CD4-positive, alpha-beta T cell treated with Interleukin-2 at 100 ng/mL for 4 hours (primary cell): ENCODE data around the gene OFD1.
A peak's percentile ranks its signal among the peaks of the same experiment; 100 is the strongest.

Source experiments
- DNase-seq: peaks from one replicate; pipeline ENCODE4 v3.0.0-alpha.2; 2020; ENCODE audit warnings: low spot score

The OFD1 gene, protein sequence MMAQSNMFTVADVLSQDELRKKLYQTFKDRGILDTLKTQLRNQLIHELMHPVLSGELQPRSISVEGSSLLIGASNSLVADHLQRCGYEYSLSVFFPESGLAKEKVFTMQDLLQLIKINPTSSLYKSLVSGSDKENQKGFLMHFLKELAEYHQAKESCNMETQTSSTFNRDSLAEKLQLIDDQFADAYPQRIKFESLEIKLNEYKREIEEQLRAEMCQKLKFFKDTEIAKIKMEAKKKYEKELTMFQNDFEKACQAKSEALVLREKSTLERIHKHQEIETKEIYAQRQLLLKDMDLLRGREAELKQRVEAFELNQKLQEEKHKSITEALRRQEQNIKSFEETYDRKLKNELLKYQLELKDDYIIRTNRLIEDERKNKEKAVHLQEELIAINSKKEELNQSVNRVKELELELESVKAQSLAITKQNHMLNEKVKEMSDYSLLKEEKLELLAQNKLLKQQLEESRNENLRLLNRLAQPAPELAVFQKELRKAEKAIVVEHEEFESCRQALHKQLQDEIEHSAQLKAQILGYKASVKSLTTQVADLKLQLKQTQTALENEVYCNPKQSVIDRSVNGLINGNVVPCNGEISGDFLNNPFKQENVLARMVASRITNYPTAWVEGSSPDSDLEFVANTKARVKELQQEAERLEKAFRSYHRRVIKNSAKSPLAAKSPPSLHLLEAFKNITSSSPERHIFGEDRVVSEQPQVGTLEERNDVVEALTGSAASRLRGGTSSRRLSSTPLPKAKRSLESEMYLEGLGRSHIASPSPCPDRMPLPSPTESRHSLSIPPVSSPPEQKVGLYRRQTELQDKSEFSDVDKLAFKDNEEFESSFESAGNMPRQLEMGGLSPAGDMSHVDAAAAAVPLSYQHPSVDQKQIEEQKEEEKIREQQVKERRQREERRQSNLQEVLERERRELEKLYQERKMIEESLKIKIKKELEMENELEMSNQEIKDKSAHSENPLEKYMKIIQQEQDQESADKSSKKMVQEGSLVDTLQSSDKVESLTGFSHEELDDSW

DNA sequence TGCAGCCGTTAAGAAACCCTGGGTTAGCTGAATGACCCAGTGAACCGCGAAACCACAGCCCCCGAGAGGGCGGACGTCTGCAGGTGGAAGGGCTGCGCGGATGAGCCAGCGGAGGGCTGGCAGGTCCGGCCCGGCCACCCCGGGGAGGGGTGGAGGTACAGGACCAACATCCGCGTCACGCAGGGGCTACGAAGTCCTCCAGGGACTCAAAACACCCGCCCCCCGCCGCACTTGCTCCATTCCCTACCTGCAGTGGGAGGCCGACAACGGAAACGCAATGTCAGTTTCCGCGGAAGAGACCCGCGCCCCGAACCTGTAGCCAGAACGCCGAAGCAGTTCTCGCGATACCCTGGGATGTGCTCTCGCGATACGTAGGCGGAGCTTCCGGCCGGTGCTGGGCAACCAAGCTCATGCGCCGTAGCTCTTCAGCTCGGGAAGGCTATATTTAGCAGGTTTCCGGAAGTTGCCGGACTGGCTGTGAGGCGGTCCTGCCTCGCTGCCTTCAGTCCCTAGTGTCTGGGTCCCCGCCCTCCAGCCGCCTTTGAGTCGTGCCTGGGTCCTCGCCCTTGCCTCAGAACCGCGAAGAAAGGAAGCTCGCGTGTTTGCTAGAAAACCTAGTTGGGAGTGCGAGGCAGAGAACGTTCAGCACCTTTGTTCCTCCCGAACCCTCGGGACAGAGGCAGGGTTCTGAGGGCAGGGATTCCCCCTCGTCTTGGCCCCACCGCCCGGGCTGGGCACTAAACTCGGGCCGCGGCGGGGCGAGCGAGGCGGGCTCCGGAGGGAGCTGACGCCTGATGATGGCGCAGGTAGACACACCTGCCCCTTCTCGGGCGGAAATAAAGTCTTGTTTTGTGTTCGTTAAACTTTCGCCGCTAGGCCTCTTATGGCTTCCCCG, at the start of gene OFD1, which contains the start of gene TRAPPC2:
OFD1 (plus strand) TSS at position 471 of the 895 bp plus-strand sequence; CDS start at position 795, 324 bp downstream.
TRAPPC2 (minus strand) TSS at position 343 of the 895 bp plus-strand sequence. CDS start 14,657 bp downstream, outside the sequence.
- peak; percentile 92 for DNase-seq

DNA sequence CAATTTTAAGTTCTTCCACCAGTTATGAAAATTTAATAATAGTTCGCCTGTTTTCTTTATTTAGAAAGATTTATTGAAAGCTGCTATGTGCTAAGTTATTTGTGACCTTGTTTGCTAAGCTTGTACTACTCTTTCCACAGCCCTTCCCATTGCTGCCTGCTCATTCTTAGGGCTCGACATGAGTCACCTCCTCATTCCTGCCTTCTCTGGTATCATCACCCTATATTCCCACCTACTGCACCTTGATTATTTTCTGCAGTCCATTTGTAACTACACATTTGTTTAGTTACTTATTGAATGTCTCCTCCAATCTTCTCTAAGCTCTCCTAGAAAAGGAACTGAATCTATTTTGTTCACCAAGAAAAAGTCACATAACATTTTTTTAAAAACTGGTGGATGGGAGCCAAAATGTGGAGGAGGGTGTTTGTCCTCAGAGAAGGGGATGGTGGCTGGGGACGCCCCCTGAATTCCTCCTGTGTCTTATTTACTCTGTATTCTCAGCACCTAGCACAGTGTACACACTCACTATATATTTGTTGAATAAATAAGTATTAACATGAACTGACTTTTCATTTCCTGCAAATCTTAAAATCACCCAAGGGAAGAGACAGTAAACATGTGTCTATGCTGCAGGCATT, 49.3 kb upstream of the OFD1 start:
- DNase-seq, result no peak

DNA sequence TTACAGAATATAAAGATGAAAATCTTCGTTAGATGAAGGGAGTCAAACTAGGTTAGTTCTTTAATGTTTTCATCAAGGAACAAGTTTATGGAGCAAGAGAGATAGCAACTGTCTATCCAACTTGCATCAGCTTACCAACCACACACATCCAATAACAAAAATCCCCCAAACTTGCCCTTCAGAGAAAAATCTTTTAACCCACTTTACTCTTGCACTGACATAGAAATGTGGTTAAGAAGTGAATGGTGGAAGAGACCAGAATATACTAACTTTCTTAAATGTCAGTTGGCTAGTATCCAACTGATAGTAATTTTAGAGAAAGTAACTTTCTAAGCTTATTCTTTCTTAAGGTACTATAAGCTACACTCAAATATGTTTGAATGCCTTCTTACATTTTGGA, 47.3 kb upstream of the OFD1 start:
- no peak for DNase-seq

DNA sequence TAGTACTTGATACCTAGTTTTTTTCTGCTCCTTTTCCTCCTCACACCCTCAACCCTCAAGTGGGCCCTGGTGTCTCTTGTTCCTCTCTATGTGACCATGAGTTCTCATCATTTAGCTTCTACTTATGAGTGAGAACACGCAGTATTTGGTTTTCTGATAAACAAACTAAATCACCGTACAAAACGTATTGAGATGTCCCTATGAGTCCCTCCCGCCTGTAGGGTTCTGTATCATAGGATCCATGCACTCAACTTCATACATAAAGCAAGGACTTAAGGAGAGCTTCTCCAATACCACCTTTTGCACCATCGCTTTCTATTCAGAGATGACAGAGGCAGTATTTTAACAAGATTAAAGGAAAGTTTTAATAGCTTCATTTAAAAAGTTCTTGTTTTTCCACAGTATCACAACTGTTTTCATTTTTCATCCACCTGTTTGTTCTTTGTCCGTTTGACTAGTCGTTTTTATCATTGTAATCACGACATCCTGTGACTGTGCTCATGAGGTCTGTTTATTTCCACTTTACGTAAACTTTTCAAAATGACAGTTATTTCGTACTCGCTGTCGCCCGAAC, 46.1 kb upstream of the OFD1 start:
- no peak for DNase-seq

DNA sequence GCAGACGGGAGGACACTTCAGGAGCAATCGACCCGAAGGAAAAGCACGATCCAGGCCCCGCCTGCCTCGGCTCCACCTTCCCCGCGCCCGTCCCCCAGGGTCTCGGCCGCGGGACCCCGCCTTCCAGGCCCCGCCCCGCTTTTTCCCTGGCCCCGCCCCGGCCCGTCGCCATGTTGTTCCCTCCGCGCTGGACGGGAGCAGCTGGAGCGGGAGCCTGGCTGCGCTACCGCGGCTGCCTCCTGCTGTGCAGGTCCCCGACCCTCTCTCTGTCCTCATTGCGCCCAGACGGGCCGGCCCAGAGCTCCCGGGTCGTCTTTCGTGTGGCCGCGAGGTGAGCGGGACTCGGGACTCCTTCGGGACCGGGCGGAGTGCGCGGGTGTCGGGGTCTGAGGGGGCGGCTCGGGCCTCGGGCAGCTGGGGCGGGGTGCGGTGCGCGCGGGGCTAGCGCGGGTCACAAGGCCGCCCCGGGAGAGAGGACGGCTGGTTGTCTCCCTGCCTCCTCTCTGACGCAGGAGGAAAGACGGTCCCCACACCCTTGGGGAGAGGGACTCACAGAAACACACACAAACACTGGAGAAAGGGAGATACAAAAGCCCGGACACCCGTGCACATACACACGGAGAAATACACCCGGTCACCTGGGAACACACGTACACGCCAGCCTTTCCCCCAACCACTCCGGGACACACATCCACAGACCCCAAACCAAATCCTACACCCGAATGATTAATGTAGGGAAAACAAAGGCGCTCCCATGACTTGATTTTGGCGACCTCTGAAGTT, 45.4 kb upstream of the OFD1 start, which contains the start of gene RAB9A:
RAB9A (plus strand) TSS at position 171 of the 783 bp plus-strand sequence. CDS start 19,619 bp downstream, outside the sequence.
- peak; percentile 69 for DNase-seq

DNA sequence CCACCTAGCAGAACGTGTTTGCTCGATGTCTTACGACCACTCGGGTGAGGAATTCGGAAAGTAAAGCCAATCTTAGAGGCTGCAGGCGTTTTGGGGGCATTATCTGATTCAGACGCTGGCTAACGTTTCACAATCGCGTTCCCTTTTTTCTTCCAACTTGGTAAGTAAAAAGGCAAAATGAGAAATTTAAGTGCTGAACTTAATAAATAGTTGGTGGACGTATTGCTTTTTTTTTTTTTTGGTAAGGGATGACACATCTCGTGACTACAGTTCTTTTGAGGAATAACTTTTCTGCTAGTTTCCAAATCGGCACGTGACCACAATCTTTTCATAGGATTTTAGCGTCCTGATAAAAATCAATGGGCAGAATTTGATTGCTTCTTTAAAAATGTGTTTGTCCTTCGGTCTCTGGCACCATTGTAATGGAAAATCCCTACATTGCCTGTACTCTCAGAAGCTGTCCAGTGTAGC, 44.8 kb upstream of the OFD1 start:
- DNase-seq, result no peak

DNA sequence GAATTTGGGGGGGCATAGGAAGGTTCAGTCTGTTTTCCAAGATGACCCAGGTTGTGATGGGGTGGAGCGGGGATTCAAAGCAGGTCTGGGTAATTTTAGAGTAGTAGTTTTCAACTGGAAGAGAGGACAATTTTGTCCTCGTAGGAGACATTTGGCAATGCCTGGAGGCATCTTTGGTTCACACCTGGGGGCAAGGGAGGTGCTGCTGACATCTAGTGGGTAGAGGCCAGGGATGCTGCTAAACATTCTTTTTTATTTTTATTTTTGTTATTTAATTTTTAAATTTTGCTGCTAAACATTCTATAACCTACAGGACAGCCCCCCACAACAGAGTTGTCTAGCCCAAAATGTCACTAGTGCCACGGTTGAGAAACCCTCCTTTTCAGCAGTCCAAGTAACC, 43.7 kb upstream of the OFD1 start:
- DNase-seq, result peak; percentile 23

DNA sequence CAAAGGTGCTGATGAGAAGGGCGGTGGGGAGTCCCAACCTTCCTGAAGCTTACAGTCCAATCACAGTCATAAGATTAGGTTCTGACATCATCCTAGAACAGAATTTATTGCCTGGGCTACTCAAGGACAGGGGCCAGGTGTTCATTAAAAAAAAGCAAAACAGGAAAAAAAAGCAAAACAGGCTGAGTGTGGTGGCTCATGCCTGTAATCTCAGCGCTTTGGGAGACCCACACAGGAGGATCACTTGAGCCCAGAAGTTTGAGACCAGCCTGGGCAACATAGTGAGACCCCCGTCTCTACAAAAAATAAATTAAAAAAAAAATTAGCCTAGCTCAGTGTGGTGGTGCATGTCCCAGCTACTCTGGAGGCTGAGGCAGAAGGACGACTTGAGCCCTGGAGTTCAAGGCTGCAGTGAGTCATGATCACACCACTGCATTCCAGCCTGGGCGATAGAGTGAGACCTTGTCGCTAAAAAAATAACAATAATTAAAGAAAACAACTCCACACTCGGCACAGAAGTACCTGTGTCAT, 42.6 kb upstream of the OFD1 start:
- peak; percentile 17 for DNase-seq

DNA sequence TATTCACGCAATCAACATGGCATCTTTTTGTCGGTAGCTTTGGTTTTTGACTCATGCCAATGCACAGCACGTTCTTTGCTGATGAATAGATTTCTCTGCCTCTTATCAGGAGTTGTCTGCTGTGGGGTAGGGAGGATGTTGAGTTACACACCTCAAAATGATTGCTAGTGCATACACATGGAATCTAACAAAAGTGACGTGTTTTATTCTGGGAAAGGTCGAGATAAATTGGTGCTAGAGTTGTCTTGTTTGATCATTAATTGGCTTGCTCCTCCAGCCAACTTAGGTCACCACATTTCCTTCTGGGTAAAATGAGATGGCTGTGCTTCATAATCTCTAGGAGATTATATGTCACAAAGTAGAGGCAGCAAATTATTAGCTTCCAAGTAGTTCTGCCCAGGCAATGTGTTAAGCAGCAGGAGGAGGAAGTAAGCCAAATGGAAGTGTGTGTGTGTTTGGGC, 41.7 kb upstream of the OFD1 start:
- no peak for DNase-seq

DNA sequence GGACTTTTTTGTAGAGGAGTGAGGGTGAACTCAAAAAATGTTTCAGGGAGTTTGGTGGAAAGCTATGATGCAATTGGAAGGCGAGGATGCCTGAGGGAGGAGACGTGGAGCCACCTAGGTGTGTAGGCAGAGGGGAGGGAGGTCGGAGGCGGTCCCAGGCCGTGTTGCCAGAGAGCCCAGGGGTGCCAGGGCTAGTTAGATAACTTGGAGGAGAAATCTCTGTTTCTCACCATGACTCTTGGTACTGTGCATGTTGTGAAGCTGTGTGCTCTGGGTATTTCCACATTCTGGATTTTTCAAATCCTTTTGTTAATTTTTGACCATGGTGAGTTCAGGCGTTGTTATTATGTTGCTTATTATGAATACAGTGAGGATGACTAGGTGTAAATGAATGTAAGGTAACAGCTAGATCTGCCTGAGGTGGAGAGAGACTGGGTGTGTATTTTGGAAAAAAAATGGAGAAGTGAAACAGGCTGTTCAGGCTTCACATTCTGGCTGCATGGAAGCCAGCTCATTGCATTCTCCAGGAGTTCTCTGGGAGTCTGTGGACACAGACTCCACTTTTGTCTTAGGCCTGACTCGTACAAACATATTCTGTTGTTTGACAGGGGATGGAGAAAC, 41.1 kb upstream of the OFD1 start:
- DNase-seq, result no peak

DNA sequence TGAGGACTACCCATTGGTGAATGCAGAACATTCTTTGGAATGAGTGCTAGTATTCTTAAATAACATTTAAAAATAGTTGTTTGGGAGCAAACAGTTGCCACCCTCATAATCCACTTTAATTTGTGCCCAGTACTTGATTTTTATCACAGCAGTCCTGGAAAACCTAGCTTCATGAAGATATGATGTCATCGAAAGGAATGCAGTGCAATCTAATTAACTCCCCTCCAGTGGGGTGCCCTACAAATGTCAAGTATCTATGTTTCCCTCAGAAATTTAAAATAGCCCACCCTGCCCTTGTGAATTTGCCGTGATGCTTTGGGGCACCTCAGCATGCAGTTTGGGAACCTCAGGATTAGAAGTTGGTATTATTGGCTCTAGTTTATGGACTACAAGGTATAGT, 40.2 kb upstream of the OFD1 start:
- DNase-seq, result no peak

DNA sequence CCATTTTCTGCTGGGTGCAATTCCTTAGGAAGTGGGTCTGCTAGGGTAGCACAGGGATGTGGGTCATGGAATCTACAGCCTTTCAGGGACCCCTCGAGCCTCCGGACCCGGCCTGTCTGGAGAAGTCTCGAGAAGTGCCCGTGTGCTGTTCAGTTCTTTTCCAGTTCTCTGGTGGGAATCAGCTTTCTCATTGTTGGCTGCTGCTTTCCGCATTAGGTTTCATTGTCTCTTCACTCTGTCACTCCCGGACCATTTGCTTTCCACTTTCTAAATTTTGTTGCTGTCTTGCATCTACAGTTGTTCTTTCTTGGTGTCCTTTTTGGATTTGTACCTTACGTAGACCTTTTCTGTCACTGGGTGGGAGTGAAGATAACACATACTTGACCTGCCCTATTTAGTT, 39.6 kb upstream of the OFD1 start:
- DNase-seq, result no peak

DNA sequence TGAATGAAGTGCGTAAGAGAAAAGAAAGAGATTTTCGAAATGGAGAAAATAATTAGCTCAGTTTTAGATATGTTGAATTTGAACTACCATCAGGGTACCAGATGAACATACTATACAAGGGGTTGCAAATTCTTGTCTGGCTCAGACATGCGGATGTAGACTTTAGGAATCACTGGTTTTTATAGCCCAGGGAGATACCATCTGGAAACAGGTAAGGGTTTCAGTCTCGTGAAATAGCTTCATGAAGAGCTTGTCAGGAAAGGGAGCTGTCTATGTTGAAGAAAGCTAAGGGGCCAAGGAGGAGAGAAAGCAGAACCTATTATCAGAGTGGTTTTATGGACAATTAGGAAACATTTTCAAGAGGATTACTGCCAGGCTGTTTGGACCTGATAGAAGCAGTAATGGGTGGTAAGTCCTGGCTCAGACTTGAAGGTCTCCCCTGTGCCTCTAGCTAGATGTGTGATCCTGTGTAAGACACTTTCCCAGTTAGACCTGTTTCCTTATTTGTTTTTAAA, 38.9 kb upstream of the OFD1 start:
- DNase-seq, result no peak

DNA sequence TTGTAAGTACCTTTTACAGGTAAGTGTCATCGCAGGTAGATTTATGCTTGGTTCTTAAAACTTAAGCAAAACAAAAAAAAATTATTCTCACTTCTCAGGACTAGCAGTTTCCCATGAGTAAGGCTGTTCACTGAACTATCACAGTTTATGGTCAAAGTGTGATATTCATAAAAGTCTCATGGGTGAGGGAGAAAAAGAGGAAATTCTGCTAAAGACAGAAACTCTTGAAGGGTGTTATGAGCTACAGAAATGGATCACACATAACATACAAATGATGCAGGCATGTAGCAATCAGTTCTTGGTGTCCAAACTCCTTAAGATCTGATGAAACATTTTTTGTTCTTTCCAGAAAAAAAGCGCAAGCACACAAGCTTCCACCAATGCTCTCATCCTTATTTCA, 37.1 kb upstream of the OFD1 start:
- DNase-seq, result no peak

DNA sequence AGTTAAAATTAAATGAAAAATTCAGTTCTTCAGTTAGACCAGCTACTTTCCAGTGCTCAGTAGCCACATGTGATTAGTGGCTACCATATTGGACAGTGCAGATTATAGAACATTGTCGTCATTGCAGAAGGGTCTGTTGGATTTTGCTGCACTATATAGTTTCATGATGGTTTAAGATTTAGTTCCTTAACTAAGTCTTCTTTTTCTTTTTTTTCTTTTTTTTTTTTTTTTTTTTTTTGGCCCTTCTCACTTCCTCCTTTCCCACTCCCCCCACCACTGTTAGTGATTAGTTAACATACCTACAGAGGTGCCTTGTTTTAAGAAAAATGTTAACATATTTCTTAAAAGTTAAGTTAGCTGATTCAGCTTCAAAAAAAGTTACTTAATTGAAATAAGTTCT, 36.6 kb upstream of the OFD1 start:
- no peak for DNase-seq

DNA sequence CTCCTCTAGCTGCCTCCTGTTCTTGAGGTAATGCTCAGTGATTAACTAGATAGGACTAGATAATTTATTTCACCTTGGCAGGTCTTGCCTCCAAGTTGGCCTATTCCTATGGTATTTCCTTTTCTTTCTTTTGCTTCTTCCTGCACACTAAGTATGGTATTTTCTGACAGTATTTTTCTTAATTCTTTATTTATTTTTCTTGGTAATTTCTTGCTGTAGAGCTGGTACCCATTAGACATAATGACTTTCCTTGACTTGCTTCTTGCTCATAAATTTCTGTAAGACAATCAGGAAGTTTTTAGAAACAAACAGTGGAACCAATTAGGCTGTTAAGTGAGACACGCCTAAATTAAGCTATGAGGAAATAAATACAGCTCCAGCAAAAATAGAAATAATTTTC, 36.1 kb upstream of the OFD1 start:
- DNase-seq, result no peak

DNA sequence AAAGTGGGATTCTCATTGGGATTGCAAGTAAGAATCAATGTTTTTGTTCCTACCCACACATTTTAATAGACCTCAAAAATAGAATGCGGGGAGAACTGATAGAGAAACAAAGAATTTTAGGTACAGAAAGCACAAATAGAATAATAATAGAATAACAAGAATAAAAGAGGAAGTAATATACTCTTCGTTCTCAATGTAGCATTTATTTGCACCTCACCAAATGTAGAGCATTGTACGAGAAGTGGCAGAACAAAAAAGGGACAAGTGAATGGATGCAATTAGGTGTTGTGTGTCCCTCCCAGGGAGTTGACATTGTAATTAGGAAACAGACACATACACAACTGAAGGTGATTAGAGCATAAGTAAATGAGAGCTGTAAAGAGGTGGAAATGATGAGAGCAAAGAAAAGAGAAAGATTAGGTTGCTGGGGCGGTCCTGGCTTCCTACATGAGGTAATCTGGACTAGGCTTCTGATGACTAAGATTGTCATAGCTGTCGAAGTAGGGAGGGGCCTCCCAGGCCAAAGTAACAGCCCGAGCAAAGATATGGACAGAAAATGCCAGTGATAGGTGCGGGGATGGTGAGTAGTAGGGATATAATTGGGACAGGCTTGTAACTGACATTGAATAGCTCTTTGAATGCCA, 35.2 kb upstream of the OFD1 start:
- DNase-seq, result no peak

DNA sequence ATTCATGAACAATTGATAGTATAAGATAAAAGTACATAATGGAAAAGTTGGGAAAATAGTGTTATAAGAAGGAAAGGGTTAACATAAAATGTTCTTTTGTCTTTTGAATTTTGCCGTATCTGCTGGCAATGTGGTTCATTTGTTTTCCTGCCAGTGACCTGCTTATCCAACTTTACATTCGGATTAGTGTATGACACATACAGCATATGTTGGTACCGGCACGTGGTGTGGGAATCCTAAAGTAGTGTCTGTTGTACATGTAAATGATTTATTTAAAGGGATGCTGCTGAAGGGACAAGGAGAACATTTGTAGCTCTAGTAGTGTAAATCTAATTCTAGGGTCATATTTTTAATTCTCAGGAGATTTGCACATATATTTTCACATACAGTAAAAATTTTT, 34.2 kb upstream of the OFD1 start:
- DNase-seq, result no peak
